Measurements from ENCODE around the gene ALKBH8. TPM values are rescaled to one million over a fixed set of nuclear protein-coding genes. Genes with fewer than 3 reads are reported as not detected.

Gene ALKBH8, protein sequence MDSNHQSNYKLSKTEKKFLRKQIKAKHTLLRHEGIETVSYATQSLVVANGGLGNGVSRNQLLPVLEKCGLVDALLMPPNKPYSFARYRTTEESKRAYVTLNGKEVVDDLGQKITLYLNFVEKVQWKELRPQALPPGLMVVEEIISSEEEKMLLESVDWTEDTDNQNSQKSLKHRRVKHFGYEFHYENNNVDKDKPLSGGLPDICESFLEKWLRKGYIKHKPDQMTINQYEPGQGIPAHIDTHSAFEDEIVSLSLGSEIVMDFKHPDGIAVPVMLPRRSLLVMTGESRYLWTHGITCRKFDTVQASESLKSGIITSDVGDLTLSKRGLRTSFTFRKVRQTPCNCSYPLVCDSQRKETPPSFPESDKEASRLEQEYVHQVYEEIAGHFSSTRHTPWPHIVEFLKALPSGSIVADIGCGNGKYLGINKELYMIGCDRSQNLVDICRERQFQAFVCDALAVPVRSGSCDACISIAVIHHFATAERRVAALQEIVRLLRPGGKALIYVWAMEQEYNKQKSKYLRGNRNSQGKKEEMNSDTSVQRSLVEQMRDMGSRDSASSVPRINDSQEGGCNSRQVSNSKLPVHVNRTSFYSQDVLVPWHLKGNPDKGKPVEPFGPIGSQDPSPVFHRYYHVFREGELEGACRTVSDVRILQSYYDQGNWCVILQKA
- 3.1 and 5.5 TPM in 2 replicates for total RNA-seq

DNA sequence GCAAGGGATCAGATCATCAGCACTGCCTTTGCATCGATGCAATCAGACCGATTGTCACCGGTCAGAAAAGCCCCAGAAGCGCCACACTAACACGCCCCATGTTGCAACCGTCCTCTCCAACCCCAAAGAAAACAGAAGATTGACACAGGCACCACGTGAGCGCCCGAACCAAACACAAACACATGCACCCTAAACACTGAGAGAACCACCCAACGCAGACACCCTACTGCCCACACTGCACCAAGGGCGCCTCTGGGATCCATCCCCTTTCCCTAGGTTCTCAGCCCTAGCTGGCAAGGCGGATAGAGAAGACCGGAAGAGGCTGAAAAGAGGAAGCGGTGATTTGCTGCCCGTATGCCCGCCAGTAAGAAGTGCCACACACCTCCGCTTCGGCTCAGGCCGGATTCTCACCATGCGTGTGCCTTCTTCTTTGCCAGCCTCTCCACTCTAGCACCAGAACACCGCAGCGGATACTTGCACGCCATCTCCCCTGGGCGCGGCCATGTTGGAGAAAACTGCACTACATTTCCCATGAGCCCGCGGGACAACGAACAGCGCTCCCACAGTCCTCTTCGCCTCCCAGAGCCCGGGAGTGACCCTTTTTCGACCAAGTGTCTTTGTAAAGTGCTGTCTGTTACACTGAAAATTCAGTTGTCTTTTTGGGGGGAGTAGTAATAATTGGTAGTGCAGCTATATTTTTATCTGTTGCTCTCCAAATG lies at the start of gene ALKBH8:
Gene ALKBH8, minus strand, starts transcription at position 517 of the 719 bp plus-strand sequence. CDS start 4,842 bp downstream, outside the sequence.

DNA sequence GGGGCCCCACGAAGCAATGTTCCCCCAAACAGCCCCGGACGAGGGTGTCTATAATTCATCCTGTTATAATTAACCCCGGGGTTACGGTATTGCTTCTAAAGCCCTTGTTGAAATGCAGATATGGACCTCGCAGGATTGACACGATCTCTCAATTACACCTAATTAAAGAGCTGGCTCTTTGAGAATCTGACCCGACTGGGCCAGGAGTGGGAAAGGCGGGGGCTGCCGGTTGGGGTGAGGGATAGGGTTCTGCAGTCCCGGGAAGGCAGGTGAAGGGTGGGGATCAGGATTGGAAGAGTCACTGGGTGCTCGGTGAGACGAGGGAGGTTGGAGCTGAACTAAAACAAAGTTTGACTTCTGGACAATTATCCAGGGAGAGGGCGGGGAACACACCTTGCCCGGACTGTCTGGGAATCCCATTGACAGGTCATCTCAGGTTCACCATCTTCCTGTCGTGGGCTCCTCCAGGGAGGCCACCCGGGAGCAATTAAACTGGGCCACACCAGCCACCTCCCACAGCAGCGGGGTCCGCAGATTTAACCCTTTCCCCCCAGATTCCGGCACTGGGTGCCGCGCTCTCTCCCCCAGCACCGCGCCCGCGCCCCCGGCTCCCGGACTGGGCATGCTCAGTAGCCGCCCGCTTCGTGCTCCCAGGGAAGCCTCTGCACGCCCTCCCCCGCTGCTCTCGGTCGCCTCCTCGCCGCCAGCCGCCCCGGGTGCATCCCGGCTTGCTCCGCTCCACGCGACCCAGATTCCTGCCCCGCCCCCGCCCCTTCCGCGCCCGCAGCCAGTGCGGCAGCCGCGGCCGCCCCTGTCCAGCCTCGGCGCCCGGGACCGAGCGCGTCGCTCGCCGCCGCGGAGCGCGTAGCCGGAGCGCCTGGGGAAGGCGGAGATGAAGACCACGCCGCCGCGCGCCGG lies 25.2 kb upstream of the ALKBH8 start, which contains the start of gene ELMOD1:
Gene ELMOD1, plus strand, starts transcription at position 688 of the 918 bp plus-strand sequence. CDS start 27,043 bp downstream, outside the sequence.

DNA sequence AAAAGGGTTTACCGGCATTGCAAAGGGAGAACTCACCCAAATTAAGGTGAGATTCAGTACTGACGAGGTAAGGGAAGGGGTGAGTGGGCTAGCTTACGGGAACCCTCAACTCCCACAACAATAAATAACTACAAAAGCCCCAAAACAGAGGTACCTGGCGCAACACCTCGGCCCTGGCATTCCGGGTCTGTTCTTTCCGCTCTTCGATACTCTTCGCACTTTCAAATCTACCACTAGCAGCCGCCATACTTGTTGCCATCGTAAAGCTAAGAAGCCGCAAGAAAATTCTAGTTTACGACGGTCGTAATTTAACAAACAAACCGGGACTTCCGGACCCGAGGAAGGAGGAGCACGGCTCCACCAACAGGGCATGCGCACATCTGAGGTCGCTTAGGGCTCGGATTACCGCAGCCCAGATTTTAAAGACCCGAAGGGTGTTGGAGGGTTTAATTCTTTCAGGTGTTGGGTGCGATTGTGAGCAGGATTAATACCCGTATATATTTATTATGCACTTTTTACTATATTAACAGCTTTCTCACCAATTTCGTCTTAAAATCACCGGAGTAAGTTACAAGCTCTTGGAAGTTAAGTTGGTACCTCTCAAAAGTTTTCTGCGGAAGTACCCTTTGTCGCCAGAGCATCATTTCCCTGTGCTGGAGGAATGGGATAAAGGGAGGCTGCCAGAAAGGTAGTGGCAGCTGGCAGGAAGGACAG lies 107.8 kb downstream of the ALKBH8 start, which contains the start of gene CWF19L2:
Gene CWF19L2, minus strand, starts transcription at position 268 of the 714 bp plus-strand sequence. Its CDS starts 9 bp downstream, at position 259.

Other genes starting within 250 kb of the ALKBH8 start
- gene CWF19L2, start 107.9 kb downstream of the ALKBH8 start, total RNA-seq, result 2.8 and 3.1 TPM in 2 replicates
- not detected in 2 replicates for gene ELMOD1, start 25.4 kb upstream of the ALKBH8 start, total RNA-seq
- gene SLN, start 146.3 kb upstream of the ALKBH8 start, total RNA-seq, result not detected in 2 replicates